GM12878 (cell line): ENCODE results near the gene BCL2. TPM values are rescaled to one million over a fixed set of nuclear protein-coding genes. Genes with fewer than 3 reads are reported as not detected.
A peak's percentile ranks its signal among the peaks of the same experiment; 100 is the strongest.

Experiments
- ATAC-seq: fragments of 200-7000 bp; cut with Tn5 transposase; 3 replicates; pipeline ENCODE4 v1.9.1; 2020; ENCODE audit warnings: mild to moderate bottlenecking, moderate library complexity
- BruUV-seq: library from RNA; stranded (reverse); fragments of 400-500 nt; replicated peaks from 2 replicates; lab custom pipeline; 2021; lab: Mats Ljungman, UMichigan
- CTCF ChIA-PET: fragments of 300-600 bp; sonication (Branson Sonifier 250); formaldehyde crosslinking; extraction: SDS; loops from one replicate; lab custom pipeline; 2021; ENCODE audit warnings: inconsistent platforms; lab: Yijun Ruan, JAX
- POLR2A ChIA-PET: fragments of 350-600 bp; formaldehyde crosslinking; extraction: SDS; loops from one replicate; lab custom pipeline; 2021; ENCODE audit warnings: inconsistent platforms; lab: Charles Lee
- RAD21 ChIA-PET: fragments of 300-600 bp; sonication (Branson Sonifier 250); formaldehyde crosslinking; loops from one replicate; lab custom pipeline; 2023; ENCODE audit warnings: antibody characterized with exemption; ENCODE audit not compliant: unreplicated experiment; lab: Charles Lee
- SMC1A ChIA-PET: fragments of 300-600 bp; sonication (Branson Sonifier 250); formaldehyde crosslinking; loops from one replicate; lab custom pipeline; 2023; ENCODE audit not compliant: unreplicated experiment, uncharacterized antibody; lab: Charles Lee
- DNase-seq: peaks from one replicate; pipeline ENCODE4 v3.0.0-alpha.2; 2011; ENCODE audit warnings: low read depth, low spot score
- FAIRE-seq: peaks from 3 replicates; lab custom pipeline; 2011; peaks lifted over from hg19 to GRCh38; lab: Jason Lieb, UNC
- H2AFZ ChIP-seq: 2 replicates; pipeline ENCODE4 v1.6.0; 2011; ENCODE audit warnings: low read depth, low read length, control low read depth; ENCODE audit not compliant: control insufficient read depth
- H3K27ac ChIP-seq: 2 replicates; pipeline ENCODE4 v1.5.1; 2011; ENCODE audit warnings: control low read depth; ENCODE audit not compliant: control insufficient read depth, insufficient read depth
- H3K27me3 ChIP-seq, 2 experiments: replicated peaks in 1 of 2; 2 replicates each; pipeline versions ENCODE4 v1.6.0 to v1.6.1; 2011; ENCODE audit warnings: low read length in 1 of 2; ENCODE audit not compliant: control insufficient read depth in 2 of 2, insufficient read depth in 2 of 2
- H3K36me3 ChIP-seq, 2 experiments: 2 replicates each; pipeline ENCODE4 v1.5.1; 2011; ENCODE audit warnings: low read length in 1 of 2; ENCODE audit not compliant: control insufficient read depth in 2 of 2, insufficient read depth in 2 of 2
- H3K4me1 ChIP-seq: 2 replicates; pipeline ENCODE4 v1.6.1; 2011; ENCODE audit warnings: mild to moderate bottlenecking, low read length, moderate library complexity, mixed read lengths; ENCODE audit not compliant: control insufficient read depth, insufficient read depth
- H3K4me2 ChIP-seq: 2 replicates; pipeline ENCODE4 v1.6.0; 2011; ENCODE audit warnings: control low read depth; ENCODE audit not compliant: control insufficient read depth, insufficient read depth
- H3K4me3 ChIP-seq: fragments of 200-600 bp; sonication (generic); 2 replicates; pipeline ENCODE4 v1.5.1; 2016
- H3K79me2 ChIP-seq: 2 replicates; pipeline ENCODE4 v1.6.0; 2011; ENCODE audit warnings: low read length; ENCODE audit not compliant: control insufficient read depth, insufficient read depth
- H3K9ac ChIP-seq: 2 replicates; pipeline ENCODE4 v1.8.0; 2011; ENCODE audit warnings: low read length, control low read depth, mixed read lengths; ENCODE audit not compliant: control insufficient read depth, insufficient read depth
- H3K9me3 ChIP-seq: replicated peaks from 3 replicates; pipeline ENCODE4 v1.5.1; 2011; ENCODE audit warnings: mild to moderate bottlenecking, low read length; ENCODE audit not compliant: control insufficient read depth, insufficient read depth
- H4K20me1 ChIP-seq: 2 replicates; pipeline ENCODE4 v1.6.0; 2011; ENCODE audit not compliant: control insufficient read depth, insufficient read depth
- WGBS: methylation state at CpG from one replicate; pipeline ENCODE4 v1.1.6; 2016; ENCODE audit warnings: low lambda C conversion rate; ENCODE audit not compliant: insufficient replicate concordance, insufficient coverage; ENCODE audit errors: missing lambda C conversion rate; 5-methylcytosine and 5-hydroxymethylcytosine counted together
- in situ Hi-C: fragments of 300-500 bp; cut with MboI; formaldehyde crosslinking; loops from 9 replicates; pipeline ENCODE4 v1.14.3; 2018; ENCODE audit warnings: mixed read lengths
- intact Hi-C: fragments of 100-400 bp; cut with micrococcal nuclease; formaldehyde crosslinking; loops from one replicate; pipeline ENCODE4 v1.14.2; 2022; ENCODE audit not compliant: unreplicated experiment
- polyA plus RNA-seq, 11 experiments: library from polyadenylated mRNA; depleted of rRNA in 4 of 11; unstranded in 6 of 11; stranded (reverse) in 5 of 11; fragments of >200 nt; fragmentation: Nextera tagmentation in 4 of 11; fragmentation: Illumina TruSeq in 1 of 11; extraction: Ambion mirVana in 4 of 11; extraction: Trizol in 1 of 11; gene quantifications; 1 replicate in 1 of 11; 2 replicates in 10 of 11; pipeline versions ENCODE4 v1.2.1 to v1.2.3, GENCODE V29; 2011 to 2016; ENCODE audit warnings: inconsistent platforms in 2 of 11, missing spikeins in 2 of 11, low read depth in 1 of 11
- total RNA-seq, 4 experiments: library from RNA; depleted of rRNA in 3 of 4; stranded (reverse); fragments of >200 nt in 3 of 4; fragmentation: Illumina TruSeq in 1 of 4; extraction: Trizol in 1 of 4; gene quantifications; 2 replicates each; pipeline versions ENCODE4 v1.2.1 to v1.2.3, GENCODE V29; 2013 to 2021
- TF ChIP-seq, protein P1 (sequence below): fragments of 450-650 bp; IDR thresholded peaks from 2 replicates; pipeline ENCODE4 v1.6.1; 2016; ENCODE audit warnings: mild to moderate bottlenecking
- TF ChIP-seq, protein P2 (sequence below): fragments of 450-650 bp; IDR thresholded peaks from 2 replicates; pipeline ENCODE4 v1.6.1; 2017; ENCODE audit warnings: mild to moderate bottlenecking, low read depth, inconsistent platforms; ENCODE audit not compliant: poor library complexity, severe bottlenecking

The BCL2 gene
- total and polyA plus RNA-seq, 10 of the 15 experiments (the other 5 are each of a cell fraction or from before 2014, with no cell fraction given), result 4.1 to 47.8 (median 19.3) TPM

DNA sequence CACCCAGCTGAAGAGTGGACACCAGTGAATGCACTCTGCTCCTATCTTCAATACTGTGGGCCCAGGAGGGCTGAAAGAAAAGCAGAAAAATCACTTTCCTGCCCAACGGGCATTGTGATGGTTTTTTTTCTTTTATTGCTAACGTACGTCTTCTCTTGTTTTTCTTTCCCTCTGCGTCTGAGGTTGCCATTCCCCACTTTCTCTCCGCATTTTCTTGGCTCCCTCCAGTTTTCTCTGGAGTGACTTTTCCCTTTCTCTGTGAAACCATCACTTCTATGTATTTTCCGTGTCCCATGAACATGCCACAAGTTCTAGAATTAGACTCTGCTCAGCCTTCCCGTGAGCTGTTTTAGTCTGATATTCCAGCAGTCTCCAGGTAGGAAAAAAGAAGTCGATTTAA, 169.2 kb downstream of the BCL2 start:
- no peaks in the 10 kb centered on the region for H3K27me3 ChIP-seq
- SMC1A ChIA-PET, result interaction anchor here (0.9 to 13.4 kb wide), 9 partner anchors 10 to 168 kb away, joined by 4 to 453 read pairs (median 22); partner anchors contain the start of gene BCL2
- ATAC-seq, result no peak
- peak overlapping the region; percentile 85 for H3K4me2 ChIP-seq
- peak overlapping the region; percentile 100 for H3K27ac ChIP-seq
- TSS peak; percentile 64 for BruUV-seq
- H3K36me3 ChIP-seq, result peaks cover 2 to 4% of the 10 kb centered on the region in 2 experiments; a peak in 1 of 4 replicates
- H3K9me3 ChIP-seq, result no peaks in the 10 kb centered on the region; the same call in 2 of the 3 replicates
- TF ChIP-seq, protein P1, sequence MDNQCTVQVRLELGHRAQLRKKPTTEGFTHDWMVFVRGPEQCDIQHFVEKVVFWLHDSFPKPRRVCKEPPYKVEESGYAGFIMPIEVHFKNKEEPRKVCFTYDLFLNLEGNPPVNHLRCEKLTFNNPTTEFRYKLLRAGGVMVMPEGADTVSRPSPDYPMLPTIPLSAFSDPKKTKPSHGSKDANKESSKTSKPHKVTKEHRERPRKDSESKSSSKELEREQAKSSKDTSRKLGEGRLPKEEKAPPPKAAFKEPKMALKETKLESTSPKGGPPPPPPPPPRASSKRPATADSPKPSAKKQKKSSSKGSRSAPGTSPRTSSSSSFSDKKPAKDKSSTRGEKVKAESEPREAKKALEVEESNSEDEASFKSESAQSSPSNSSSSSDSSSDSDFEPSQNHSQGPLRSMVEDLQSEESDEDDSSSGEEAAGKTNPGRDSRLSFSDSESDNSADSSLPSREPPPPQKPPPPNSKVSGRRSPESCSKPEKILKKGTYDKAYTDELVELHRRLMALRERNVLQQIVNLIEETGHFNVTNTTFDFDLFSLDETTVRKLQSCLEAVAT, result 0 out of 2 replicates have a peak, but pooled peaks have one; percentile 6
- TF ChIP-seq, protein P2, sequence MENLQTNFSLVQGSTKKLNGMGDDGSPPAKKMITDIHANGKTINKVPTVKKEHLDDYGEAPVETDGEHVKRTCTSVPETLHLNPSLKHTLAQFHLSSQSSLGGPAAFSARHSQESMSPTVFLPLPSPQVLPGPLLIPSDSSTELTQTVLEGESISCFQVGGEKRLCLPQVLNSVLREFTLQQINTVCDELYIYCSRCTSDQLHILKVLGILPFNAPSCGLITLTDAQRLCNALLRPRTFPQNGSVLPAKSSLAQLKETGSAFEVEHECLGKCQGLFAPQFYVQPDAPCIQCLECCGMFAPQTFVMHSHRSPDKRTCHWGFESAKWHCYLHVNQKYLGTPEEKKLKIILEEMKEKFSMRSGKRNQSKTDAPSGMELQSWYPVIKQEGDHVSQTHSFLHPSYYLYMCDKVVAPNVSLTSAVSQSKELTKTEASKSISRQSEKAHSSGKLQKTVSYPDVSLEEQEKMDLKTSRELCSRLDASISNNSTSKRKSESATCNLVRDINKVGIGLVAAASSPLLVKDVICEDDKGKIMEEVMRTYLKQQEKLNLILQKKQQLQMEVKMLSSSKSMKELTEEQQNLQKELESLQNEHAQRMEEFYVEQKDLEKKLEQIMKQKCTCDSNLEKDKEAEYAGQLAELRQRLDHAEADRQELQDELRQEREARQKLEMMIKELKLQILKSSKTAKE, result no peak
- FAIRE-seq, result no peak
- peak overlapping the region; percentile 52; the same call in 1 of the 2 replicates for H3K9ac ChIP-seq
- no peaks in the 10 kb centered on the region for H4K20me1 ChIP-seq
- peak overlapping the region; percentile 5; the same call in 1 of the 2 replicates for H3K4me3 ChIP-seq
- H3K79me2 ChIP-seq, result peaks cover 94% of the 10 kb centered on the region
- in situ Hi-C loops, result no loop called here
- no peak overlapping the region for H2AFZ ChIP-seq
- CTCF ChIA-PET, result interaction anchor here (0.8 to 18.1 kb wide), 5 partner anchors 13 to 289 kb away, joined by 3 to 416 read pairs (median 4); partner anchors contain the start of gene BCL2
- DNase-seq, result no peak
- RAD21 ChIA-PET, result interaction anchor here (1.0 to 14.5 kb wide), 10 partner anchors 9 to 168 kb away, joined by 3 to 463 read pairs (median 6); partner anchors contain the start of gene BCL2
- WGBS, result 58% methylated on average over 7 of the region's 8 CpGs
- peaks cover 59% of the 10 kb centered on the region for H3K4me1 ChIP-seq
- POLR2A ChIA-PET, result interaction anchor here (0.5 to 11.7 kb wide), 7 partner anchors 12 to 211 kb away, joined by 3 to 278 read pairs (median 4); partner anchors contain the start of gene BCL2
- intact Hi-C loops, result no loop called here
